PC-9 (cell line): ENCODE data around the gene DRC3. TPM values are rescaled to one million over a fixed set of nuclear protein-coding genes. Genes with fewer than 3 reads are reported as not detected.
"Not testable (repeated sequence)": the region's sequence is repeated elsewhere in the genome, so short reads cannot be mapped to it uniquely, and the experiment has no call there.

ENCODE experiments used
- BruUV-seq: library from RNA; stranded (reverse); fragments of 400-500 nt; replicated peaks from 2 replicates; lab custom pipeline; 2021; lab: Mats Ljungman, UMichigan
- CTCF ChIA-PET: fragments of 300-600 bp; sonication (Branson Sonifier 250); formaldehyde crosslinking; loops from one replicate; lab custom pipeline; 2022; ENCODE audit warnings: antibody characterized with exemption; lab: Charles Lee
- POLR2A ChIA-PET: fragments of 300-600 bp; sonication (Branson Sonifier 250); formaldehyde crosslinking; loops from one replicate; lab custom pipeline; 2022; ENCODE audit warnings: antibody characterized with exemption; ENCODE audit not compliant: unreplicated experiment; lab: Charles Lee
- DNase-seq, 2 experiments: peaks; one replicate each; pipeline versions ENCODE4 v3.0.0 to v3.0.0-alpha.2; 2015 to 2022; ENCODE audit warnings: mixed read lengths in 1 of 2
- H2AFZ ChIP-seq: fragments of 200-600 bp; sonication (generic); 2 replicates; pipeline ENCODE4 v1.8.1; 2017; ENCODE audit warnings: antibody characterized with exemption
- H3F3A ChIP-seq: fragments of 200-600 bp; sonication (generic); 2 replicates; pipeline ENCODE4 v1.8.1; 2017; ENCODE audit warnings: antibody characterized with exemption, mild to moderate bottlenecking, low read depth; ENCODE audit not compliant: insufficient read depth
- H3K27ac ChIP-seq: fragments of 200-600 bp; sonication (generic); 2 replicates; pipeline ENCODE4 v1.6.1; 2016; ENCODE audit warnings: mixed run types
- H3K27me3 ChIP-seq: fragments of 200-600 bp; sonication (generic); 2 replicates; pipeline ENCODE4 v1.6.1; 2016; ENCODE audit warnings: low read depth, mixed run types; ENCODE audit not compliant: insufficient read depth
- H3K36me3 ChIP-seq: fragments of 200-600 bp; sonication (generic); 2 replicates; pipeline ENCODE4 v1.6.1; 2016; ENCODE audit warnings: low read depth, mixed run types
- H3K4me1 ChIP-seq: fragments of 200-600 bp; sonication (generic); replicated peaks from 2 replicates; pipeline ENCODE4 v1.6.1; 2016; ENCODE audit warnings: mixed run types; ENCODE audit not compliant: insufficient read depth
- H3K4me2 ChIP-seq: fragments of 200-600 bp; sonication (generic); 2 replicates; pipeline ENCODE4 v1.6.1; 2017; ENCODE audit warnings: mixed run types
- H3K4me3 ChIP-seq: fragments of 200-600 bp; sonication (generic); 2 replicates; pipeline ENCODE4 v1.6.1; 2016; ENCODE audit warnings: mixed run types
- H3K79me2 ChIP-seq: fragments of 200-600 bp; sonication (generic); 2 replicates; pipeline ENCODE4 v1.6.1; 2017; ENCODE audit warnings: low read depth, mixed run types
- H3K9me2 ChIP-seq: fragments of 200-600 bp; sonication (generic); 2 replicates; pipeline ENCODE4 v1.8.1; 2017; ENCODE audit warnings: mild to moderate bottlenecking; ENCODE audit not compliant: insufficient read depth
- H3K9me3 ChIP-seq: fragments of 200-600 bp; sonication (generic); 2 replicates; pipeline ENCODE4 v1.8.1; 2016; ENCODE audit warnings: low read depth; ENCODE audit not compliant: insufficient read depth
- H4K20me1 ChIP-seq: fragments of 200-600 bp; sonication (generic); 2 replicates; pipeline ENCODE4 v1.8.1; 2017; ENCODE audit not compliant: insufficient read depth
- CTCF ChIP-seq: fragments of 200-600 bp; sonication (generic); conservative IDR thresholded peaks from 2 replicates; pipeline ENCODE4 v1.6.1; 2017; ENCODE audit warnings: mixed run types, antibody characterized with exemption, mild to moderate bottlenecking, moderate library complexity
- EZH2 ChIP-seq: fragments of 200-600 bp; sonication (generic); IDR thresholded peaks from 2 replicates; pipeline ENCODE4 v1.8.0; 2017; ENCODE audit warnings: antibody characterized with exemption, low read depth
- intact Hi-C: fragments of 100-400 bp; cut with micrococcal nuclease; formaldehyde crosslinking; loops from one replicate; pipeline ENCODE4 v1.10.0; 2022; ENCODE audit not compliant: unreplicated experiment
- total RNA-seq: library from RNA; stranded (reverse); gene quantifications from 2 replicates; pipeline ENCODE4 v1.2.3, GENCODE V29; 2021

The DRC3 gene
- total RNA-seq, 1 experiment from 2014 or later = 15.2 TPM

DNA sequence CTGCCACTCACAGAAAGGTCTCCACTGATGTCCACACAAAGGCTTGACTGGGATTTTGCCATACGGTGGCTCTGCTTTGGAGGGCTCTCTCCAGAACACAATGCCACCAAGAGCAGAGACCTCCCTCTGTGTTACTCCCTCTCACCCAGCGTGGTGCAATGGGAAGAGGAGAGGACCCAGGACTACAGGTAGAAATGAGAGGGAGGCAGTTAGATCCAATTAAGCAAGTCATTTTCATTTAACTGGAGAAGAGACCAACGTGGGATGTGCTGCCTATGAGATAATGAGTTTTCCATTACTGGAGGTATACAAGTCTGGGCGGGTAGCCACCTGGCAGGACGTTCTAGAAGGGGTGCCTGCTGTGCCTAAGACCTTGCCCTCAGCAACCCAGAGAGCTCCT, 34.7 kb upstream of the DRC3 start:
- Histone ChIP-seq H3F3A (peaks cover 24% of the 10 kb centered on the region), H3K9me3 (no peaks in the 10 kb centered on the region), H3K79me2 (peaks cover 46% of the 10 kb centered on the region), H4K20me1 (no peaks in the 10 kb centered on the region), H3K4me3 (no peak overlapping the region), H3K27ac (no peak overlapping the region), H3K27me3 (no peaks in the 10 kb centered on the region), H3K9me2 (no peaks in the 10 kb centered on the region), H3K4me1 (peaks cover 59% of the 10 kb centered on the region), H2AFZ (no peak overlapping the region), H3K36me3 (no peaks in the 10 kb centered on the region), H3K4me2 (no peak overlapping the region)
- BruUV-seq = no TSS peak
- CTCF ChIA-PET = no interaction called here
- TF ChIP-seq EZH2 (no peak), CTCF (no peak)
- intact Hi-C loops = no loop called here
- POLR2A ChIA-PET = no interaction called here
- no peak for DNase-seq

DNA sequence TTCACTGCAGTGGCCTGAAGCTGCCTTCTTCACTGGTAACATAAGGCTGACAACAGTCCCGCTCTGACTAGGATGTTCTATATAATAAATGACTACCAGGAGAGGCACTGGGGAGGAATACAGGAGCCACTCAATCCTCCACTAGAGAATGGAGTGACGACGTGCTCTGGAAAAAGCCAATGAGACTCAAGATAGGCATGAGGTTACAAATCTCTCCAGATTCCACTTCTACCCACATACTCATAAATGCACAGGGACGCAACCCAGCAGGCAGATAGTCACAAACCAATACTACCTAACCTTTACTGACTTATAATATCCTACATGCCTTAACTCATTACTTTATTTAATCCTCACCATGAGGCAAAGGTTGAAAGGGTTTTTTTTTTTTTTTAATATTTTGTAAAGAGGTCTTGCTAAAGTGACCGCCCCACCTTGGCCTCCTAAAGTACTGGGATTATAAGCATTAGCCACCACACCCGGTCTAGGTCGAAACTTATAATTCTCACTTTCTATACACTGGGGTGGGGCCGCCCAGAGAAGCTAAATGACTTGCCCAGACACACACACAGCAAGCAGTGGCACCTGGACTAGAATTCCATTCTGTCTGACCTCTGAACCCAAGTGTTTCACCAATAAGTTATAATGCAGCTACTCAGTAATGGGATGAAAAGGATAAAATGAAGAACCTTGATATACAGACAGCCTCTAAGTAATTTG, 34.1 kb upstream of the DRC3 start:
- Histone ChIP-seq H3K9me2 (no peaks in the 10 kb centered on the region), H3K9me3 (no peaks in the 10 kb centered on the region), H3K27ac (no peak overlapping the region), H3K36me3 (no peaks in the 10 kb centered on the region), H3K4me1 (peaks cover 65% of the 10 kb centered on the region), H3K79me2 (peaks cover 47% of the 10 kb centered on the region), H3K4me3 (no peak overlapping the region), H4K20me1 (no peaks in the 10 kb centered on the region), H3K27me3 (no peaks in the 10 kb centered on the region), H3K4me2 (no peak overlapping the region), H3F3A (peaks cover 30% of the 10 kb centered on the region), H2AFZ (no peak overlapping the region)
- no peak for TF ChIP-seq CTCF
- no peak for TF ChIP-seq EZH2
- ChIA-PET POLR2A (no interaction called here), CTCF (no interaction called here)
- intact Hi-C loops = no loop called here
- no TSS peak for BruUV-seq
- DNase-seq = no peak

- intact Hi-C loops = not testable (repeated sequence)
Observed at GRCh38 chr17:17939941-17940340, 32.7 kb upstream of the DRC3 start.

More at GRCh38 chr17:17939941-17940340, 32.7 kb upstream of the DRC3 start:
- not testable (repeated sequence) for H3K27ac ChIP-seq, H2AFZ ChIP-seq, H3K9me2 ChIP-seq, H4K20me1 ChIP-seq, DNase-seq, H3K4me2 ChIP-seq, H3K4me3 ChIP-seq, H3K27me3 ChIP-seq, BruUV-seq, H3K36me3 ChIP-seq, H3K9me3 ChIP-seq
- Histone ChIP-seq H3F3A (peaks cover 31% of the 10 kb centered on the region), H3K79me2 (peaks cover 43% of the 10 kb centered on the region), H3K4me1 (peaks cover 70% of the 10 kb centered on the region)
- POLR2A ChIA-PET = interaction anchor here (0.7 kb wide), 1 partner anchor 18 kb away, joined by 5 read pairs; no protein-coding TSS in a partner anchor
- CTCF ChIA-PET = interaction anchor here (0.6 kb wide), 1 partner anchor 10 kb away, joined by 6 read pairs; no protein-coding TSS in a partner anchor
